ENCODE results near the gene LIFR.

LIFR gene

GRCh38 chr5:38563624-38564023 is 7.2 kb upstream of the LIFR start:
- no peaks in the 10 kb centered on the region for H3K9me3 ChIP-seq (ENCODE audit: control insufficient read depth in 2 of 2, low read length in 2 of 2)
- no peak overlapping the region for H3K9ac ChIP-seq (ENCODE audit: low read depth in 1 of 2, low read length in 2 of 2)
- H3K27me3 ChIP-seq (ENCODE audit: control insufficient read depth in 2 of 2, insufficient read depth in 2 of 2, low read length in 2 of 2): no peaks in the 10 kb centered on the region
- no peaks in the 10 kb centered on the region for H3K36me3 ChIP-seq (ENCODE audit: control insufficient read depth in 2 of 2, insufficient read depth in 2 of 2, low read length in 2 of 2)
- no peak overlapping the region for H3K4me3 ChIP-seq (ENCODE audit: low read length in 2 of 2)
- no peaks in the 10 kb centered on the region for H3K4me1 ChIP-seq (ENCODE audit: control insufficient read depth in 2 of 2, insufficient read depth in 2 of 2, low read length in 2 of 2)
- no peak overlapping the region for H3K27ac ChIP-seq (ENCODE audit: low read depth in 2 of 2, low read length in 2 of 2)

DNA sequence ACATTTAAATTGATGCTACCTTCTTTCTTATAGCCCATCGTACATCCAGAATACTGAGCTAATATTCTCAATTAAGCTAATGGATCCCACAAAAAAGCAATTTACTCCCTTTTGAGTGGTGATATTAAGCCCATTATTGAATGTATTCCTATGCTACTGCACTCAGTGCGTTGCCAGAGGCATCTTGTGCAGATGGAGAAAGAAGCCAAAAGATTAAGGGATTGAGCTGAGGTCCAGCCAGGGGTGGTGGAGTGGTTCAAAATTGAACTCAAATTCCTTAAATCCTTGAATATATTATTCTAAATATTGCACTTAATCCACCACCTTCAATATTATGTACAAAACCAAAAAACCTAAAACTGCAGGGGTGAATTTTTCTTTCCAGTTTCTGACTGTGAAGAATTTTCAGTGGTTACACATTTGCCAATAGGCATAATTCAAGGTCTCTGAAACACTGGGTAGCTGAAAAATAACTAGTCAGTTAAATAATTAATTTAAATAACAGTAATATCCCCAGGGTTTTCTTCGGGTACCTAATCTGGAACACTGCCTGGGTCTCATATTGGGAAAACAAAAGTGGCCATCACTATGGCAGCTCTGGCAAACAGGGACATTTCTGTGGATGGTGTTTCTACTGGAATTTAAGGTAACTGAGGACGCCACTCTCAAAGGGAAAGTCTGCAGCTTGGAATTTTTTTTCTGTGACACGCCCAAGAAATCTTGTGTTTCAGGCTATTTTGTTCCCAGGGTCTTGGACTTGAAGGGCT is 6.2 kb upstream of the LIFR start:
- H3K4me1 ChIP-seq (ENCODE audit: control insufficient read depth in 2 of 2, insufficient read depth in 2 of 2, low read length in 2 of 2): no peaks in the 10 kb centered on the region
- no peaks in the 10 kb centered on the region for H3K27me3 ChIP-seq (ENCODE audit: control insufficient read depth in 2 of 2, insufficient read depth in 2 of 2, low read length in 2 of 2)
- no peak overlapping the region for H3K27ac ChIP-seq (ENCODE audit: low read depth in 2 of 2, low read length in 2 of 2)
- H3K9me3 ChIP-seq (ENCODE audit: control insufficient read depth in 2 of 2, low read length in 2 of 2): no peaks in the 10 kb centered on the region
- no peak overlapping the region for H3K4me3 ChIP-seq (ENCODE audit: low read length in 2 of 2)
- H3K36me3 ChIP-seq (ENCODE audit: control insufficient read depth in 2 of 2, insufficient read depth in 2 of 2, low read length in 2 of 2): no peaks in the 10 kb centered on the region
- H3K9ac ChIP-seq (ENCODE audit: low read depth in 1 of 2, low read length in 2 of 2): no peak overlapping the region

DNA sequence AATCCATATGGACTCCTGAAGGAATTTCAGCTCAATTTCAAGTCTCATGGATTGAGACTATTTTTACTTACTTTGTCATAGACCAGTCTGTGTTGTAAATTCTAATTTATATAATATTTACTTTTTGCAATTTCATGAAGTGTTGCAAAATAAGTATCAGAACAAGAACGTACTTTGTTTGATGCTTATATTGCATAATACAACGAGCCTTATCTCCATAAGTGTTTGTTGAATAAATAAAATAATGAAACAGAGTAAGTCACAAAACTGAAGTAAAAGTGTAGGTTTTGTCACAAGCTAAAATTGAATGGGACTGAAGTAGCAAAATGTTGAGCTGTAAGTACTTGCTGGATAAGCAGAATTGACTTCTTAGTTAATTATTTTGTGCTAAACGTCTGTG is 3.0 kb upstream of the LIFR start:
- no peak overlapping the region for H3K4me3 ChIP-seq (ENCODE audit: low read length in 2 of 2)
- H3K4me1 ChIP-seq (ENCODE audit: control insufficient read depth in 2 of 2, insufficient read depth in 2 of 2, low read length in 2 of 2): peaks cover 0 to 6% of the 10 kb centered on the region in 2 donors
- H3K27ac ChIP-seq (ENCODE audit: low read depth in 2 of 2, low read length in 2 of 2): no peak overlapping the region
- peaks cover 10 to 11% of the 10 kb centered on the region in 2 donors for H3K27me3 ChIP-seq (ENCODE audit: control insufficient read depth in 2 of 2, insufficient read depth in 2 of 2, low read length in 2 of 2)
- no peaks in the 10 kb centered on the region for H3K36me3 ChIP-seq (ENCODE audit: control insufficient read depth in 2 of 2, insufficient read depth in 2 of 2, low read length in 2 of 2)
- no peaks in the 10 kb centered on the region for H3K9me3 ChIP-seq (ENCODE audit: control insufficient read depth in 2 of 2, low read length in 2 of 2)
- H3K9ac ChIP-seq (ENCODE audit: low read depth in 1 of 2, low read length in 2 of 2): no peak overlapping the region

DNA sequence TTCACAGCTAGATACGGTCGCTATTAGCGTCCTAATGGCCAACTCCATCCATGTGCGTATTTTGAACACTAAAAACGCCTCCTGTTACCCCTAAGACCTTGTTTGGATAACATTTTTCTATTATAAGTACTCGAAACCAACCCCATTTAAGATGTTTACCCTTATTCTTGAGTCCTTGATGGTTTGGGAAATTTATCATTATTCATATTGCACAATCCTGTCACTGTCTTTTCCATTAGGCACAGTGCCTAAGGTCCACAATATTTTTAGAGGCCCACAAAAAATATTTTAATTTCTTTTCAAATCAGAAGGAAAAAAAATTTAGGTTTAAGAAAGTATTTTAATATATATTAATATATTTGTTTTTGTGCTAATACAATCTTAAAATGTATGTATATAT is 1.3 kb upstream of the LIFR start:
- Histone ChIP-seq H3K4me1 (ENCODE audit: control insufficient read depth in 2 of 2, insufficient read depth in 2 of 2, low read length in 2 of 2) (peaks cover 0 to 6% of the 10 kb centered on the region in 2 donors), H3K4me3 (ENCODE audit: low read length in 2 of 2) (peak overlapping the region; percentile 71 to 76)

GRCh38 chr5:38557308-38557710 is 863 bp upstream of the LIFR start:
- Histone ChIP-seq H3K27me3 (ENCODE audit: control insufficient read depth in 2 of 2, insufficient read depth in 2 of 2, low read length in 2 of 2) (peaks cover 11 to 15% of the 10 kb centered on the region in 2 donors), H3K9me3 (ENCODE audit: control insufficient read depth in 2 of 2, low read length in 2 of 2) (no peaks in the 10 kb centered on the region), H3K9ac (ENCODE audit: low read depth in 1 of 2, low read length in 2 of 2) (peak overlapping the region; percentile 54 to 75), H3K4me1 (ENCODE audit: control insufficient read depth in 2 of 2, insufficient read depth in 2 of 2, low read length in 2 of 2) (peaks cover 0 to 6% of the 10 kb centered on the region in 2 donors), H3K36me3 (ENCODE audit: control insufficient read depth in 2 of 2, insufficient read depth in 2 of 2, low read length in 2 of 2) (no peaks in the 10 kb centered on the region), H3K4me3 (ENCODE audit: low read length in 2 of 2) (peak overlapping the region; percentile 71 to 76), H3K27ac (ENCODE audit: low read depth in 2 of 2, low read length in 2 of 2) (peak overlapping the region; percentile 85 to 87)

More for the DNA sequence above, 1.3 kb upstream of the LIFR start:
- Histone ChIP-seq H3K9me3 (ENCODE audit: control insufficient read depth in 2 of 2, low read length in 2 of 2) (no peaks in the 10 kb centered on the region), H3K36me3 (ENCODE audit: control insufficient read depth in 2 of 2, insufficient read depth in 2 of 2, low read length in 2 of 2) (no peaks in the 10 kb centered on the region), H3K27me3 (ENCODE audit: control insufficient read depth in 2 of 2, insufficient read depth in 2 of 2, low read length in 2 of 2) (peaks cover 11 to 14% of the 10 kb centered on the region in 2 donors), H3K9ac (ENCODE audit: low read depth in 1 of 2, low read length in 2 of 2) (peak overlapping the region in 1 of 2 donors; percentile 75), H3K27ac (ENCODE audit: low read depth in 2 of 2, low read length in 2 of 2) (peak overlapping the region in 1 of 2 donors; percentile 87)

- Histone ChIP-seq H3K36me3 (ENCODE audit: control insufficient read depth in 2 of 2, insufficient read depth in 2 of 2, low read length in 2 of 2) (no peaks in the 10 kb centered on the region), H3K9me3 (ENCODE audit: control insufficient read depth in 2 of 2, low read length in 2 of 2) (no peaks in the 10 kb centered on the region), H3K9ac (ENCODE audit: low read depth in 1 of 2, low read length in 2 of 2) (peak overlapping the region; percentile 57 to 58), H3K4me1 (ENCODE audit: control insufficient read depth in 2 of 2, insufficient read depth in 2 of 2, low read length in 2 of 2) (peaks cover 0 to 6% of the 10 kb centered on the region in 2 donors), H3K4me3 (ENCODE audit: low read length in 2 of 2) (peak overlapping the region; percentile 44 to 71), H3K27ac (ENCODE audit: low read depth in 2 of 2, low read length in 2 of 2) (peak overlapping the region; percentile 19 to 59), H3K27me3 (ENCODE audit: control insufficient read depth in 2 of 2, insufficient read depth in 2 of 2, low read length in 2 of 2) (peaks cover 11 to 15% of the 10 kb centered on the region in 2 donors)
These were observed 303 bp downstream of the LIFR start for GRCh38 chr5:38556088-38556598.

GRCh38 chr5:38555354-38556087 is 925 bp downstream of the LIFR start:
- peak overlapping the region; percentile 57 to 58 for H3K9ac ChIP-seq (ENCODE audit: low read depth in 1 of 2, low read length in 2 of 2)
- no peaks in the 10 kb centered on the region for H3K9me3 ChIP-seq (ENCODE audit: control insufficient read depth in 2 of 2, low read length in 2 of 2)
- H3K27me3 ChIP-seq (ENCODE audit: control insufficient read depth in 2 of 2, insufficient read depth in 2 of 2, low read length in 2 of 2): peaks cover 11 to 15% of the 10 kb centered on the region in 2 donors
- H3K4me1 ChIP-seq (ENCODE audit: control insufficient read depth in 2 of 2, insufficient read depth in 2 of 2, low read length in 2 of 2): peaks cover 0 to 6% of the 10 kb centered on the region in 2 donors
- peak overlapping the region; percentile 19 to 59 for H3K27ac ChIP-seq (ENCODE audit: low read depth in 2 of 2, low read length in 2 of 2)
- peak overlapping the region; percentile 44 to 71 for H3K4me3 ChIP-seq (ENCODE audit: low read length in 2 of 2)
- no peaks in the 10 kb centered on the region for H3K36me3 ChIP-seq (ENCODE audit: control insufficient read depth in 2 of 2, insufficient read depth in 2 of 2, low read length in 2 of 2)

DNA sequence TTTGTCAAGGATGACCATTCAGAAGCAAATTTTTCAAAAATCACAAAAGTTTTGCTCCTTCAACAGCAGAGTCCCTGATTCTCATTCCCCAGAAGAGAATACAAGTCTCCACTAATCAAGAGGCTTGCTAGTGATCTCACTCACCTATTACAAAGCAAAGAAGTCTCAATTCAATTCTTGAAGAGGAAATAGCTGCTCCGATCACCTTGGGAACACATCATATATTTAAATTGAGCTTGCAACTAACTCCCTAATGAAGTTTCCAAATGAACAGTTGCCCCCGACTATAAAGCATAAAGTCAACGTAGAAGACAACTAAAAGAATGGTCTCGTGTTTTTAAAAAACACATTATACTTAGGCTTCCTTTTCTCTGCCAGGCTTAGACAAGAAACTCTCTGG is 1.6 kb downstream of the LIFR start:
- H3K27me3 ChIP-seq (ENCODE audit: control insufficient read depth in 2 of 2, insufficient read depth in 2 of 2, low read length in 2 of 2): peaks cover 11 to 15% of the 10 kb centered on the region in 2 donors
- peak overlapping the region; percentile 6 to 71 for H3K4me3 ChIP-seq (ENCODE audit: low read length in 2 of 2)
- no peaks in the 10 kb centered on the region for H3K36me3 ChIP-seq (ENCODE audit: control insufficient read depth in 2 of 2, insufficient read depth in 2 of 2, low read length in 2 of 2)
- H3K9me3 ChIP-seq (ENCODE audit: control insufficient read depth in 2 of 2, low read length in 2 of 2): no peaks in the 10 kb centered on the region
- no peak overlapping the region for H3K9ac ChIP-seq (ENCODE audit: low read depth in 1 of 2, low read length in 2 of 2)
- H3K27ac ChIP-seq (ENCODE audit: low read depth in 2 of 2, low read length in 2 of 2): no peak overlapping the region
- H3K4me1 ChIP-seq (ENCODE audit: control insufficient read depth in 2 of 2, insufficient read depth in 2 of 2, low read length in 2 of 2): peaks cover 0 to 6% of the 10 kb centered on the region in 2 donors

DNA sequence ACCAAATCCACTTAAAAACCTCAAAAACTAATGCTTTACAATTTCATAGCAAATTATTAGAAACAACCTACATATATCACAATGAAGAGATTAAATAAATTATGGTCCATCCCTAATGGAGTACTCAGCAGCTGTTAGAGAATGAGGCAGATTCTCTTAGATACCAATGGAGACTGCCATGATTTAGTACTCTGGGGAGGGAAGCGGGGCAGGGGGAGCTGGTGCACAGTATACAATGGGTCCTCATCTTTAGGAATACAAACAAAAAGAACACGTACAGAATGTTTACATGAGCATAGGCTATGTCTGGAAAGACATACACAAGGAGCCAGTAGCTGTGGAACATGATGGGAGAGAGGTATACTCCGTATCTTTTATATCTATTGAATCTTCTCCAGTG is 2.0 kb downstream of the LIFR start:
- no peaks in the 10 kb centered on the region for H3K9me3 ChIP-seq (ENCODE audit: control insufficient read depth in 2 of 2, low read length in 2 of 2)
- H3K36me3 ChIP-seq (ENCODE audit: control insufficient read depth in 2 of 2, insufficient read depth in 2 of 2, low read length in 2 of 2): no peaks in the 10 kb centered on the region
- no peak overlapping the region for H3K9ac ChIP-seq (ENCODE audit: low read depth in 1 of 2, low read length in 2 of 2)
- H3K27me3 ChIP-seq (ENCODE audit: control insufficient read depth in 2 of 2, insufficient read depth in 2 of 2, low read length in 2 of 2): peaks cover 11 to 15% of the 10 kb centered on the region in 2 donors
- peak overlapping the region; percentile 6 to 71 for H3K4me3 ChIP-seq (ENCODE audit: low read length in 2 of 2)
- H3K27ac ChIP-seq (ENCODE audit: low read depth in 2 of 2, low read length in 2 of 2): no peak overlapping the region
- peaks cover 0 to 6% of the 10 kb centered on the region in 2 donors for H3K4me1 ChIP-seq (ENCODE audit: control insufficient read depth in 2 of 2, insufficient read depth in 2 of 2, low read length in 2 of 2)

DNA sequence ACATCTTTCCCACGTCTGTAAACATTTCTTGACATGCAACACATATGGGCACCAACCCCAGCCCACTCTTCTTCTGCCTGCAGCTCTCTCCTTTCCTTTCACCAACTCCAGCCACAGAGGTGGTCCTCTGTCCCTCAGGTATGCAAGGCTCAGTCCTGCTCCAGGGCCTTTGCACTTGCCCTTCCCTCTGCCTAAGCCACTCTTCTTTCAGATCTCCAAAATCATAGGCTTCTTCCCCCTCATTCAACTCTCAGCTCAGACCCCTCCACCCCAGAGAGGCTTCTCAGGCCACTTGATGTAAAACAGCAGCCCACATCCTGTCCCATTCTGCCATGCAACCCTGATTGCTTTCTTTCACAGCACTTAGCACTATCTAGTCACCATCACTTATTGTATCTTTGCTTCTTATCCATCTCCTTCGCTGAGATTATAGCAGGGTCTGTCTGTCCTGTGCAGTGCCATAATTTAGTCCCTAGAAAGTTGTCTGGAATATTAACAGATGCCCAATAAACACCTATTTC is 3.4 kb downstream of the LIFR start:
- H3K36me3 ChIP-seq (ENCODE audit: control insufficient read depth in 2 of 2, insufficient read depth in 2 of 2, low read length in 2 of 2): no peaks in the 10 kb centered on the region
- H3K9ac ChIP-seq (ENCODE audit: low read depth in 1 of 2, low read length in 2 of 2): no peak overlapping the region
- no peaks in the 10 kb centered on the region for H3K9me3 ChIP-seq (ENCODE audit: control insufficient read depth in 2 of 2, low read length in 2 of 2)
- H3K4me1 ChIP-seq (ENCODE audit: control insufficient read depth in 2 of 2, insufficient read depth in 2 of 2, low read length in 2 of 2): peaks cover 0 to 6% of the 10 kb centered on the region in 2 donors
- H3K27ac ChIP-seq (ENCODE audit: low read depth in 2 of 2, low read length in 2 of 2): no peak overlapping the region
- H3K27me3 ChIP-seq (ENCODE audit: control insufficient read depth in 2 of 2, insufficient read depth in 2 of 2, low read length in 2 of 2): peaks cover 11 to 15% of the 10 kb centered on the region in 2 donors
- peak overlapping the region in 1 of 2 donors; percentile 29 for H3K4me3 ChIP-seq (ENCODE audit: low read length in 2 of 2)

All from mucosa of rectum (tissue), 2 donors.